GM12892 (cell line): ENCODE measurements around the gene CNTNAP2.

Experiments
- POLR2A ChIP-seq: IDR thresholded peaks from 2 replicates; pipeline ENCODE4 v1.6.1; 2011; ENCODE audit warnings: low read depth, low read length, control low read depth
- POLR2AphosphoS5 ChIP-seq: IDR thresholded peaks from 2 replicates; pipeline ENCODE4 v1.6.1; 2011; ENCODE audit warnings: low read depth, low read length, control low read depth
- TAF1 ChIP-seq: IDR thresholded peaks from 2 replicates; pipeline ENCODE4 v1.6.1; 2011; ENCODE audit warnings: low read depth, mild to moderate bottlenecking, control low read depth, low read length, borderline replicate concordance

DNA sequence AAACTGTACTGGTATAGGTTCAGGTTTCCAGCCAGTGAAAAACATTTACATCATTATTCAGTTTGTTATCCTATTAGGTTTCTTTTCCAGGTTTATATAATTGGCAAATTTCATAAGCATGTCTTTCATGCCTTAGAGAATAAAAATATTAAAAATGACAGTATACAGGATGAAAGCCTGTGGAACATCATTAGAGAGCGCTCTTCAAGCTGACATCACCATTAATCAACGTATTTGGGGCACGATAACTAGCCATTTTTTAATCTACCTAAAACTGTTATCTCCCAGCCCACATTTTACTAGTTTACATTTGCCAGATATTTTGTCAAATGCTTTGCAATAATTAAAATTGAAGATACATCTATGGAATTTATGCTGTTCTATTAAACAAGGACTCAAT, 714.1 kb downstream of the CNTNAP2 start:
- TF ChIP-seq POLR2AphosphoS5 (no peak), POLR2A (no peak), TAF1 (no peak)
